Natural killer cell (primary cell): ENCODE results near the gene FSTL4. TPM values are rescaled to one million over a fixed set of nuclear protein-coding genes. Genes with fewer than 3 reads are reported as not detected.
A peak's percentile ranks its signal among the peaks of the same experiment; 100 is the strongest.

ENCODE experiments used
- ATAC-seq, 3 donors: fragments of 150-1000 bp in 2 of 3; fragments of 200-7000 bp in 1 of 3; cut with Tn5 transposase; 1 replicate in 1 of 3; 2 replicates in 2 of 3; pipeline ENCODE4 v1.10.0; 2021; ENCODE audit warnings: mild to moderate bottlenecking in 2 of 3, moderate library complexity in 2 of 3
- DNase-seq, 2 donors: peaks; one replicate each; pipeline versions ENCODE4 v3.0.0 to v3.0.0-alpha.2; 2013 to 2021; ENCODE audit warnings: mixed read lengths in 1 of 2
- H3K27ac ChIP-seq: one replicate; pipeline ENCODE4 v1.5.1; 2013; ENCODE audit warnings: mild to moderate bottlenecking, low read length
- H3K27me3 ChIP-seq: one replicate; pipeline ENCODE4 v1.6.1; 2013; ENCODE audit warnings: low read length; ENCODE audit not compliant: control insufficient read depth, insufficient read depth
- H3K36me3 ChIP-seq: one replicate; pipeline ENCODE4 v1.6.1; 2013; ENCODE audit warnings: low read length; ENCODE audit not compliant: control insufficient read depth, insufficient read depth
- H3K4me1 ChIP-seq: one replicate; pipeline ENCODE4 v1.6.1; 2013; ENCODE audit warnings: low read length; ENCODE audit not compliant: control insufficient read depth, insufficient read depth
- H3K4me3 ChIP-seq: one replicate; pipeline ENCODE4 v1.5.1; 2013; ENCODE audit warnings: low read length
- H3K9me3 ChIP-seq: one replicate; pipeline ENCODE4 v1.6.1; 2013; ENCODE audit warnings: low read length; ENCODE audit not compliant: control insufficient read depth, insufficient read depth
- H3K27ac Mint-ChIP-seq, 2 donors: one replicate each; pipeline ENCODE4 v1.8.0; 2022; ENCODE audit warnings: mild to moderate bottlenecking in 2 of 2, mixed read lengths in 2 of 2, moderate library complexity in 1 of 2
- H3K27me3 Mint-ChIP-seq, 2 donors: one replicate each; pipeline ENCODE4 v1.8.0; 2022; ENCODE audit warnings: low read depth in 2 of 2, mixed read lengths in 2 of 2
- H3K36me3 Mint-ChIP-seq: one replicate; pipeline ENCODE4 v1.8.0; 2022; ENCODE audit warnings: mixed read lengths
- H3K4me1 Mint-ChIP-seq, 2 donors: one replicate each; pipeline ENCODE4 v1.8.0; 2022; ENCODE audit warnings: mixed read lengths in 2 of 2
- H3K4me3 Mint-ChIP-seq: one replicate; pipeline ENCODE4 v1.8.0; 2022; ENCODE audit warnings: mild to moderate bottlenecking, moderate library complexity, mixed read lengths
- H3K9me3 Mint-ChIP-seq, 2 donors: one replicate each; pipeline ENCODE4 v1.8.0; 2022; ENCODE audit warnings: mixed read lengths in 2 of 2
- WGBS: methylation state at CpG from one replicate; pipeline ENCODE4 v1.1.7; 2013; ENCODE audit warnings: missing lambda C conversion rate; ENCODE audit not compliant: insufficient coverage; 5-methylcytosine and 5-hydroxymethylcytosine counted together
- intact Hi-C: fragments of 100-400 bp; cut with micrococcal nuclease; formaldehyde crosslinking; loops from one replicate; pipeline ENCODE4 v1.14.2; 2022
- total RNA-seq, 4 donors: library from RNA; stranded (reverse); fragments of 120-200 nt in 1 of 4; gene quantifications; one replicate each; pipeline versions ENCODE4 v1.2.3 to v1.2.4, GENCODE V29; 2013 to 2022
- TF ChIP-seq, protein P1 (sequence below): fragments of 200-600 bp; IDR thresholded peaks from one replicate; pipeline ENCODE4 v1.8.0; 2022; ENCODE audit warnings: antibody characterized with exemption

Gene FSTL4
- total RNA-seq, 3 donors from 2014 or later (not counting 1 experiment from before 2014, with no cell fraction given), result 0.11 to 0.75 (median 0.55) TPM

DNA sequence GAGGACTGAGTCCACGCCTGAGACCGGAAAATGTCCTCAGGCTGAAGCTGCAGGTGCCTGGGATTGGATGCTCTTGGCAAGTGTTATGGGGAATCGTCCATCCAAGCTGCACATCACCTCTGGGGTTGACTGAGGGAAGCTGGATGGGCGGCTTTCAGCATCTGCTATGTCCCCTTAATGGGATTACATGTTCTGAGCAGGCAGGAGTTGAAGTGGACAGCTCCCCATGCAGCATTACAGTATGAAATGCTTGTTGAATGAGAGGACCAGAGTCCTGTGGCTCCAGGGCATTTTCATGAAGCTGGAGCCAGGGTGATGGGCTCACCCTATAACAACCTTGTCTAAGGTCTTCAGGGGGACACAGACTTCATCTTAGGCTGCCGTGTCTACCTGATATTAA is 289.6 kb downstream of the FSTL4 start:
- H3K36me3 ChIP-seq, result no peaks in the 10 kb centered on the region
- Mint-ChIP-seq H3K27ac (no peak overlapping the region), H3K36me3 (no peaks in the 10 kb centered on the region), H3K9me3 (no peaks in the 10 kb centered on the region), H3K4me1 (no peaks in the 10 kb centered on the region), H3K27me3 (no peaks in the 10 kb centered on the region), H3K4me3 (no peak overlapping the region)
- intact Hi-C loops, result no loop called here
- TF ChIP-seq, protein P1, sequence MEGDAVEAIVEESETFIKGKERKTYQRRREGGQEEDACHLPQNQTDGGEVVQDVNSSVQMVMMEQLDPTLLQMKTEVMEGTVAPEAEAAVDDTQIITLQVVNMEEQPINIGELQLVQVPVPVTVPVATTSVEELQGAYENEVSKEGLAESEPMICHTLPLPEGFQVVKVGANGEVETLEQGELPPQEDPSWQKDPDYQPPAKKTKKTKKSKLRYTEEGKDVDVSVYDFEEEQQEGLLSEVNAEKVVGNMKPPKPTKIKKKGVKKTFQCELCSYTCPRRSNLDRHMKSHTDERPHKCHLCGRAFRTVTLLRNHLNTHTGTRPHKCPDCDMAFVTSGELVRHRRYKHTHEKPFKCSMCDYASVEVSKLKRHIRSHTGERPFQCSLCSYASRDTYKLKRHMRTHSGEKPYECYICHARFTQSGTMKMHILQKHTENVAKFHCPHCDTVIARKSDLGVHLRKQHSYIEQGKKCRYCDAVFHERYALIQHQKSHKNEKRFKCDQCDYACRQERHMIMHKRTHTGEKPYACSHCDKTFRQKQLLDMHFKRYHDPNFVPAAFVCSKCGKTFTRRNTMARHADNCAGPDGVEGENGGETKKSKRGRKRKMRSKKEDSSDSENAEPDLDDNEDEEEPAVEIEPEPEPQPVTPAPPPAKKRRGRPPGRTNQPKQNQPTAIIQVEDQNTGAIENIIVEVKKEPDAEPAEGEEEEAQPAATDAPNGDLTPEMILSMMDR, result no peak
- DNase-seq (no peak), ATAC-seq (no peak)
- no peaks in the 10 kb centered on the region for H3K4me1 ChIP-seq
- no peak overlapping the region for H3K4me3 ChIP-seq
- H3K9me3 ChIP-seq, result no peaks in the 10 kb centered on the region
- 82% methylated on average over 5 of the region's 5 CpGs for WGBS
- H3K27me3 ChIP-seq, result no peaks in the 10 kb centered on the region
- H3K27ac ChIP-seq, result no peak overlapping the region

DNA sequence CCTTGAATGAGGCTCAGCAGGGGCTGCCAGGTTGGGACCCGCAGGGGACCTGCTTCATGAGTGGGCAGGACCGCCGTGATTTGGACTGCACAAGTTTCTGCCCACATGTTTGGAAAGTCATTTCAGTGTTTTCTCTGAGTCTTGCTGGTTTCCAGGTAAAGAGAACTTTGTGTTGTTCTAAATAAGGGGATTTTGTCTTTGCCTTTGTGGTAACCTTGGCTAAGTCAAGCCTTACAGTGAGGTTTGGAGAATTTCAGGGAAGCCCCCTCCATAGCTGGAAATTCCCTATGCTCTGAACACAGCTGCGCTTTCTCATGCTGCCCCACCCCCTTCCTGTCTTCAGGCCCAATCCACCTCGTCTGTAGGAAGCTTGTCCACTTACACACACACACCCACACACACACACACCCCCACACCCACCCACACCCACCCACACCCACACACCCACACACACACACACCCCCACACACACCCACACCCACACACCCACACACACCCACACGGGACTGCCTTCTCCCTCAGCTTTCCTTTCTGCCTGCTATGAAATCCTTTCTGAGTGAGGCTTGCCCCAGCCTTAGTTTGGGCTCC is 290.4 kb downstream of the FSTL4 start:
- TF ChIP-seq, protein P1, result no peak
- 43% methylated on average over 6 of the region's 6 CpGs for WGBS
- H3K9me3 ChIP-seq, result no peaks in the 10 kb centered on the region
- DNase-seq (peak in 1 of 2 donors; percentile 65), ATAC-seq (peak in 1 of 3 donors; percentile 47)
- H3K36me3 ChIP-seq, result no peaks in the 10 kb centered on the region
- H3K4me1 Mint-ChIP-seq, result no peaks in the 10 kb centered on the region
- no peaks in the 10 kb centered on the region for H3K36me3 Mint-ChIP-seq
- no peak overlapping the region for H3K27ac Mint-ChIP-seq
- no peaks in the 10 kb centered on the region for H3K9me3 Mint-ChIP-seq
- no peaks in the 10 kb centered on the region for H3K27me3 ChIP-seq
- no peak overlapping the region for H3K27ac ChIP-seq
- intact Hi-C loops, result no loop called here
- H3K4me3 ChIP-seq, result no peak overlapping the region
- no peak overlapping the region for H3K4me3 Mint-ChIP-seq
- H3K27me3 Mint-ChIP-seq, result no peaks in the 10 kb centered on the region
- no peaks in the 10 kb centered on the region for H3K4me1 ChIP-seq

DNA sequence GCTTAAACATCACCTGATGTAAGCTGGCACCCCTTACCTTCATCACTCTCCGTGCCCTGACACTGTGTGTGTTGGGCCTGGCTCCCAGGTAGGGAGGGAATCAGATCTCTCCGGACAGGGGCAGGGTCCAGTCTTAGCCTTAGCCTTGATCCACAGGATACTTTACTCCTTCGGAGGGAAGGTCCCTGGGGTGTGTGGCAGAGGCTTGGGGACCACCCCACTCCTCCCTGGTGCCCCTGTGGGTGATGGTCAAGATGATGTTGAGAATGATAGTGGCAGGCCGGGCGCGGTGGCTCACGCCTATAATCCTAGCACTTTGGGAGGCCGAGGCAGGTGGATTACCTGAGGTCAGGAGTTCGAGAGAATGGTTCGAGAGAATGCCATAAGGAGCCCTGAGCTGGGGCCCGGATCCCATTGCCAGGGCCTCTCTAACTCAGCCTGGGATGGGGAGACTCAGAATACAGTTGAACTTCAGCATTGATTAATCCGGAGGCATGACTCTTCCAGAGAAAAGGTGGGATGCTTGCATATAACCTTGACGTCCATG is 291.0 kb downstream of the FSTL4 start:
- Histone ChIP-seq H3K27me3 (no peaks in the 10 kb centered on the region), H3K4me3 (no peak overlapping the region), H3K4me1 (no peaks in the 10 kb centered on the region), H3K27ac (no peak overlapping the region), H3K9me3 (no peaks in the 10 kb centered on the region), H3K36me3 (no peaks in the 10 kb centered on the region)
- WGBS, result 89% methylated on average over 13 of the region's 13 CpGs
- DNase-seq (no peak), ATAC-seq (no peak)
- Mint-ChIP-seq H3K36me3 (no peaks in the 10 kb centered on the region), H3K9me3 (no peaks in the 10 kb centered on the region), H3K4me3 (no peak overlapping the region), H3K27me3 (no peaks in the 10 kb centered on the region), H3K4me1 (no peaks in the 10 kb centered on the region), H3K27ac (no peak overlapping the region)
- TF ChIP-seq, protein P1, result no peak
- intact Hi-C loops, result no loop called here
